Vagina (tissue), 2 donors: ENCODE data around the gene PPP6C. TPM values are rescaled to one million over a fixed set of nuclear protein-coding genes. Genes with fewer than 3 reads are reported as not detected.
"Not testable (repeated sequence)": the region's sequence is repeated elsewhere in the genome, so short reads cannot be mapped to it uniquely, and the experiment has no call there.

Experiments
- DNase-seq, 2 donors: peaks; one replicate each; pipeline ENCODE4 v3.0.0-alpha.2; 2017; ENCODE audit errors: extremely low spot score in 2 of 2
- H3K27ac ChIP-seq: fragments of 200-600 bp; sonication (generic); one replicate; pipeline ENCODE4 v1.5.1; 2019
- H3K27me3 ChIP-seq: fragments of 200-600 bp; sonication (generic); one replicate; pipeline ENCODE4 v1.5.1; 2019
- H3K36me3 ChIP-seq, 2 donors: fragments of 200-600 bp; sonication (generic); one replicate each; pipeline ENCODE4 v1.5.1; 2017 to 2019
- H3K4me1 ChIP-seq: fragments of 200-600 bp; sonication (generic); one replicate; pipeline ENCODE4 v1.5.1; 2019
- H3K4me3 ChIP-seq, 2 donors: fragments of 200-600 bp; sonication (generic); 1 replicate in 1 of 2; 2 replicates in 1 of 2; pipeline ENCODE4 v1.5.1; 2016 to 2019
- H3K9me3 ChIP-seq: fragments of 200-600 bp; sonication (generic); one replicate; pipeline ENCODE4 v1.5.1; 2019
- CTCF ChIP-seq, 3 experiments: fragments of 450-650 bp in 2 of 3; fragments of 200-600 bp in 1 of 3; sonication (generic) in 1 of 3; IDR thresholded peaks; one replicate each; pipeline ENCODE4 v1.5.1; 2017 to 2019; ENCODE audit warnings: antibody characterized with exemption in 3 of 3, mild to moderate bottlenecking in 2 of 3, moderate library complexity in 2 of 3
- POLR2A ChIP-seq, 2 donors: fragments of 450-650 bp; IDR thresholded peaks; one replicate each; pipeline ENCODE4 v1.6.1; 2017; ENCODE audit warnings: antibody characterized with exemption in 2 of 2, mild to moderate bottlenecking in 2 of 2, moderate library complexity in 2 of 2
- POLR2AphosphoS5 ChIP-seq, 2 donors: sonication (generic); formaldehyde crosslinking; IDR thresholded peaks; one replicate each; pipeline ENCODE4 v1.9.0; 2017; ENCODE audit warnings: antibody characterized with exemption in 2 of 2, mild to moderate bottlenecking in 2 of 2, low read depth in 1 of 2; ENCODE audit not compliant: insufficient read depth in 1 of 2
- intact Hi-C: fragments of 100-400 bp; cut with DNase I; formaldehyde crosslinking; loops from one replicate; pipeline ENCODE4 v1.15.1; 2023
- total RNA-seq: library from RNA; depleted of rRNA; stranded (reverse); fragments of >200 nt; gene quantifications from one replicate; pipeline ENCODE4 v1.2.3, GENCODE V29; 2016

PPP6C gene
- 26.8 TPM for total RNA-seq

DNA sequence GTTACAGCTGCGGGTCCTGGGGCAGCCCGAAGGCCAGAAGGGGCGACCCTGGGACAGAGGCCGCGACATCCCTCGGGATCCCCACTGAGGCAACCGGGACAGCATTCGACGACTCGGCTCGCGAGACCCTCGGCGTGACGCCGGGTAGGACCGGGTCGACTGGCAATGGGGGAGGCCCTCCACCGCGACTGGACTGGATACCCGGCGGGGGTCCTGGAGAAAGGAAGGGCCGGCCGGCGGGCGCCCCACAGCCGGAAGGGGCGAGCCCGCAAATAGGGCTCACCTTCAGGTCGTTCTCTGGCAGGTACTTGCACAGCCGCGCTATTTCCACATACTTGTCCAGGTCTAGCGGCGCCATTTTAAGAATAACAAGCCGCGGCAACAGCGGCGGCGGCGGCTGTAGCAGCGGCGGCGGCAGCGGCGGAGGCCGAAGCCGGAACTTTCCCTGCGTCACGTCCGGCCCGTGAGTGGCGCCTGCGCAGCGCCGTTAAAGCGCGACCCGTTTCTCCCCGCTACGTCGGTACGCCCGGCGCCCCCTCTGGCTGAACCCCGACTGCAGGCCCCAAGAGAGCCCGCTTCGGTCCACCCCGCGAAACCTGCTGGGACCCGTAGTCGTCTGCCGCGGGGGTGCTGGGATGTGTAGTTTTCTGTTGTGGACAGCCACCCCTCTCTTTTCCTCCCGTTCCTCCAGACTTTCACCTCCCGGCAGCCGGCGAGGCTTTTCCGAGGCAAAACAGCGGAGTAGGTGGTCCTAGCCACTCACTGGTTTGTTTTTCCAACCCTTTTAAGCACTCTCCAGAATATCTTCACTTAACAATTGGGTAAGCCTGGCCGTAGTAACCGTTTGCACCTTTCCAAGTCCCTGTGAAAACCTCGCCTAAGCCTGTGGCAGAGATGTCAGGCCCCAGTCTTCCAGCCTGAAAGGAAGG is at the start of gene PPP6C:
TSS of gene PPP6C (minus strand) at position 443 of the 929 bp plus-strand sequence. CDS start at position 358, 85 bp downstream.
- H3K36me3 ChIP-seq = no peaks in the 10 kb centered on the region
- no peaks in the 10 kb centered on the region for H3K27me3 ChIP-seq
- DNase-seq = peak in 1 of 2 donors; percentile 92
- intact Hi-C loops = loop anchor here (10.0 kb wide), 1 partner anchor 55 kb away; the partner anchor contains the start of gene HSPA5
- H3K9me3 ChIP-seq = no peaks in the 10 kb centered on the region
- TF ChIP-seq CTCF (IDR thresholded peaks at IDR 0.05) (peak; percentile 43 to 63 (median 49)), POLR2A (IDR thresholded peaks at IDR 0.05) (peak in 1 of 2 donors; percentile 67), POLR2AphosphoS5 (IDR thresholded peaks at IDR 0.05; ENCODE audit: insufficient read depth in 1 of 2, low read depth in 1 of 2) (peak; percentile 94)
- peak within 1 kb of the TSS; percentile 68 to 98 for H3K4me3 ChIP-seq
- H3K4me1 ChIP-seq = peaks cover 52% of the 10 kb centered on the region
- peak within 1 kb of the TSS; percentile 92 for H3K27ac ChIP-seq

- Histone ChIP-seq H3K36me3 (peaks cover 3 to 54% of the 10 kb centered on the region in 2 donors), H3K9me3 (no peaks in the 10 kb centered on the region), H3K4me1 (peaks cover 66% of the 10 kb centered on the region), H3K4me3 (peak overlapping the region; percentile 88 to 96), H3K27ac (no peak overlapping the region), H3K27me3 (no peaks in the 10 kb centered on the region)
- TF ChIP-seq CTCF (IDR thresholded peaks at IDR 0.05) = no peak
- TF ChIP-seq POLR2AphosphoS5 (IDR thresholded peaks at IDR 0.05; ENCODE audit: insufficient read depth in 1 of 2, low read depth in 1 of 2) = no peak
- TF ChIP-seq POLR2A (IDR thresholded peaks at IDR 0.05) = no peak
- intact Hi-C loops = no loop called here
- no peak for DNase-seq
These were observed 49.4 kb upstream of the PPP6C start for GRCh38 chr9:125238915-125239446.

DNA sequence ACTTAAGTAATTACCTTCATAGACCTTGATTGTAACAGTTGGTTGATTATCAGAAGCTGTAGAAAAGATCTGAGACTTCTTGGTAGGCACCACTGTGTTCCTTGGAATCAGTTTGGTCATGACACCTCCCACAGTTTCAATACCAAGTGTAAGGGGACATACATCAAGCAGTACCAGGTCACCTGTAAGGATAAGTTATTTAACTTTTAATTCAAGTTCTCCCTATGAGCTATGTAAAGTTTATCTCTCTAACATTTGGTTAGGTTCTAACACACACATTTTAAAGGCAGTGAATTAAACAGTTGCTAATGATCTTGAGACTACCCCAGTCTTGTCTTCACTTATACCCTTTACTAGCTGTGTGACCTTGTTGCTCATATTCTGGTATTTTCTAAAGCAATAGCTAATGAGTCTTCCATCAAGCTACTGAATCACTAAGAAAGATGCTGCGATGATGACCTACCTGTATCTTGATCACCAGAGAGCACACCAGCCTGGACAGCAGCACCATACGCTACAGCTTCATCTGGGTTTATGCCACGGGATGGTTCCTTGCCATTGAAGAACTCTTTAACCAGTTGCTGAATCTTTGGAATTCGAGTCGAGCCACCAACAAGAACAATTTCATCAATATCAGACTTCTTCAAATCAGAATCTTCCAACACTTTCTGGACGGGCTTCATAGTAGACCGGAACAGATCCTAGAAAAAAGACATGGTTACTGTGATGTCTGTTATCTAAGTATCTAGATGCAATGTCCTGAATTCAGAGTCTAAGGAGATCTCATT is 48.7 kb upstream of the PPP6C start:
- no peak for TF ChIP-seq CTCF (IDR thresholded peaks at IDR 0.05)
- TF ChIP-seq POLR2AphosphoS5 (IDR thresholded peaks at IDR 0.05; ENCODE audit: insufficient read depth in 1 of 2, low read depth in 1 of 2) = no peak
- no peak for TF ChIP-seq POLR2A (IDR thresholded peaks at IDR 0.05)
- Histone ChIP-seq H3K4me3 (peak overlapping the region; percentile 88 to 96), H3K36me3 (peaks cover 3 to 60% of the 10 kb centered on the region in 2 donors), H3K27ac (no peak overlapping the region), H3K4me1 (peaks cover 66% of the 10 kb centered on the region), H3K9me3 (no peaks in the 10 kb centered on the region), H3K27me3 (no peaks in the 10 kb centered on the region)
- DNase-seq = no peak
- intact Hi-C loops = no loop called here

GRCh38 chr9:125236520-125237159 is 47.0 kb upstream of the PPP6C start:
- Histone ChIP-seq H3K4me1 (peaks cover 56% of the 10 kb centered on the region), H3K36me3 (peaks cover 3 to 68% of the 10 kb centered on the region in 2 donors)
- DNase-seq, H3K9me3 ChIP-seq, H3K27me3 ChIP-seq, H3K4me3 ChIP-seq, H3K27ac ChIP-seq, intact Hi-C loops: not testable (repeated sequence)
